HFF-Myc (cell line): ENCODE measurements around the gene RAP2B.

Experiments used
- DNase-seq: peaks from one replicate; pipeline ENCODE4 v3.0.0-alpha.2; 2011; ENCODE audit warnings: low read depth; ENCODE audit errors: extremely low read depth
- H3K4me3 ChIP-seq: replicated peaks from 2 replicates; pipeline ENCODE4 v1.5.1; 2011; ENCODE audit warnings: low read depth, mild to moderate bottlenecking, control low read depth, low read length
- CTCF ChIP-seq: IDR thresholded peaks from 2 replicates; pipeline ENCODE4 v1.5.1; 2012; ENCODE audit warnings: mild to moderate bottlenecking, low read depth, low read length, control low read depth; ENCODE audit errors: missing control alignments

The RAP2B gene

GRCh38 chr3:153166206-153166605 is 4.2 kb downstream of the RAP2B start:
- no peak for DNase-seq
- TF ChIP-seq CTCF: no peak
- peak overlapping the region; percentile 82 for H3K4me3 ChIP-seq

- H3K4me3 ChIP-seq: peak overlapping the region; percentile 82; the same call in 1 of the 2 replicates
- no peak for DNase-seq
- no peak for TF ChIP-seq CTCF
Measured at GRCh38 chr3:153166796-153167195, 4.8 kb downstream of the RAP2B start.

GRCh38 chr3:153169793-153170383 is 7.9 kb downstream of the RAP2B start:
- no peak for DNase-seq
- no peak overlapping the region for H3K4me3 ChIP-seq
- TF ChIP-seq CTCF: no peak

- TF ChIP-seq CTCF: no peak
- DNase-seq: no peak
- H3K4me3 ChIP-seq: no peak overlapping the region
Measured at GRCh38 chr3:153171256-153171655, 9.2 kb downstream of the RAP2B start.

- DNase-seq: no peak
- no peak for TF ChIP-seq CTCF
- H3K4me3 ChIP-seq: no peak overlapping the region
Measured at GRCh38 chr3:153171918-153172317, 9.9 kb downstream of the RAP2B start.

- H3K4me3 ChIP-seq: no peak overlapping the region
- TF ChIP-seq CTCF: no peak
- no peak for DNase-seq
Measured at GRCh38 chr3:153172796-153173757, 11.1 kb downstream of the RAP2B start.
